ENCODE measurements around the gene SS18L1. TPM values are rescaled to one million over a fixed set of nuclear protein-coding genes. Genes with fewer than 3 reads are reported as not detected.

Gene SS18L1
- total RNA-seq, 2 donors from 2014 or later, result 10.1 to 17.7 TPM

GRCh38 chr20:62178316-62179161 is 35.0 kb downstream of the SS18L1 start:
- intact Hi-C loops (cut with DNase I), result no loop called here
- Histone ChIP-seq H3K4me3 (no peak overlapping the region), H3K36me3 (no peaks in the 10 kb centered on the region), H3K27me3 (no peaks in the 10 kb centered on the region), H3K9ac (ENCODE audit: low read depth in 2 of 2, low read length in 2 of 2) (no peak overlapping the region), H3K9me3 (no peaks in the 10 kb centered on the region), H3K27ac (no peak overlapping the region), H3K4me1 (peaks cover 2% of the 10 kb centered on the region)
- DNase-seq, result no peak
- TF ChIP-seq CTCF (IDR thresholded peaks at IDR 0.05), result no peak

GRCh38 chr20:62179162-62179504 is 35.6 kb downstream of the SS18L1 start:
- H3K27ac ChIP-seq, result no peak overlapping the region
- H3K9me3 ChIP-seq, result no peaks in the 10 kb centered on the region
- intact Hi-C loops (cut with DNase I), result no loop called here
- peaks cover 7% of the 10 kb centered on the region for H3K4me1 ChIP-seq
- TF ChIP-seq CTCF (IDR thresholded peaks at IDR 0.05), result no peak
- DNase-seq, result no peak
- H3K36me3 ChIP-seq, result no peaks in the 10 kb centered on the region
- H3K4me3 ChIP-seq, result no peak overlapping the region
- no peaks in the 10 kb centered on the region for H3K27me3 ChIP-seq
- H3K9ac ChIP-seq (ENCODE audit: low read depth in 2 of 2, low read length in 2 of 2), result no peak overlapping the region

- Histone ChIP-seq H3K9me3 (no peaks in the 10 kb centered on the region), H3K9ac (ENCODE audit: low read depth in 2 of 2, low read length in 2 of 2) (peak overlapping the region in 1 of 2 donors; percentile 91), H3K36me3 (no peaks in the 10 kb centered on the region), H3K4me3 (no peak overlapping the region), H3K27ac (no peak overlapping the region), H3K27me3 (no peaks in the 10 kb centered on the region), H3K4me1 (peaks cover 7% of the 10 kb centered on the region)
- intact Hi-C loops (cut with DNase I), result no loop called here
- no peak for TF ChIP-seq CTCF (IDR thresholded peaks at IDR 0.05)
- no peak for DNase-seq
Measured at GRCh38 chr20:62181808-62182207, 38.2 kb downstream of the SS18L1 start.

GRCh38 chr20:62182469-62183425 is 39.2 kb downstream of the SS18L1 start, which contains the start of gene MTG2:
Gene MTG2 (plus strand): TSS chr20:62183028. CDS start chr20:62193421, 10,393 bp downstream.
- DNase-seq, result peak; percentile 98
- intact Hi-C loops (cut with DNase I), result no loop called here
- H3K4me1 ChIP-seq, result peaks cover 7% of the 10 kb centered on the region
- no peaks in the 10 kb centered on the region for H3K9me3 ChIP-seq
- H3K27ac ChIP-seq, result peak within 1 kb of the TSS; percentile 82
- peak within 1 kb of the TSS; percentile 98 for H3K4me3 ChIP-seq
- H3K27me3 ChIP-seq, result no peaks in the 10 kb centered on the region
- H3K9ac ChIP-seq (ENCODE audit: low read depth in 2 of 2, low read length in 2 of 2), result peak within 1 kb of the TSS; percentile 91 to 97
- H3K36me3 ChIP-seq, result no peaks in the 10 kb centered on the region
- no peak for TF ChIP-seq CTCF (IDR thresholded peaks at IDR 0.05)

- H3K4me1 ChIP-seq, result peaks cover 7% of the 10 kb centered on the region
- H3K4me3 ChIP-seq, result peak overlapping the region; percentile 98
- peak overlapping the region; percentile 82 for H3K27ac ChIP-seq
- no peaks in the 10 kb centered on the region for H3K27me3 ChIP-seq
- no peak for DNase-seq
- no peaks in the 10 kb centered on the region for H3K36me3 ChIP-seq
- no peak for TF ChIP-seq CTCF (IDR thresholded peaks at IDR 0.05)
- H3K9ac ChIP-seq (ENCODE audit: low read depth in 2 of 2, low read length in 2 of 2), result peak overlapping the region; percentile 87 to 91
- H3K9me3 ChIP-seq, result no peaks in the 10 kb centered on the region
- intact Hi-C loops (cut with DNase I), result no loop called here
Measured at GRCh38 chr20:62183426-62184142, 40.0 kb downstream of the SS18L1 start.

Data from colonic mucosa (tissue), 4 donors.